ENCODE data around the gene DKK3.

The DKK3 gene

GRCh38 chr11:12023015-12023414, 14.6 kb upstream of the DKK3 start:
- no peak for TF ChIP-seq CTCF (IDR thresholded peaks at IDR 0.05; ENCODE audit: extremely low read depth, insufficient read depth, missing control alignments)
- in situ Hi-C loops (cut with MboI; ENCODE audit: low pct_unique_long_range_greater_than_20kb, low sequenced_read_pairs, unreplicated experiment) = no loop called here
- no peak for DNase-seq (ENCODE audit: low spot score)

DNA sequence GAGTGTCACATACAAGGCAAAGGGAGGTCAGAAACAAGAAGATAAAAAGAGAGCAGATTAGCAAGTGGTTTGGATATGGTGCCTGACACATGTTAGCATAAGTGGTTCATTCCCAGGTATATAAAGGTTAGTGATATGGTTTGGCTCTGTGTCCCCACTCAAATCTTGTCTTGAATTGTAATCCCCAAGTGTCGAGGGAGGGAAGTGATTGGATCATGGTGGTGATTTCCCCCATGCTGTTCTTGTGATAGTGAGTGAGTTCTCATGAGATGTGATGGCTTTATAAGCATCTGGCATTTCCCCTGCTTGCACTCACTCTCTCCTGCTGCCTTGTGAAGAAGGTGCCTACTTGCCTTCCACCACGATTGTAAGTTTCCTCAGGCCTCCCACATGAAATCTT, 12.1 kb upstream of the DKK3 start:
- in situ Hi-C loops (cut with MboI; ENCODE audit: low pct_unique_long_range_greater_than_20kb, low sequenced_read_pairs, unreplicated experiment) = no loop called here
- no peak for DNase-seq (ENCODE audit: low spot score)
- no peak for TF ChIP-seq CTCF (IDR thresholded peaks at IDR 0.05; ENCODE audit: extremely low read depth, insufficient read depth, missing control alignments)

DNA sequence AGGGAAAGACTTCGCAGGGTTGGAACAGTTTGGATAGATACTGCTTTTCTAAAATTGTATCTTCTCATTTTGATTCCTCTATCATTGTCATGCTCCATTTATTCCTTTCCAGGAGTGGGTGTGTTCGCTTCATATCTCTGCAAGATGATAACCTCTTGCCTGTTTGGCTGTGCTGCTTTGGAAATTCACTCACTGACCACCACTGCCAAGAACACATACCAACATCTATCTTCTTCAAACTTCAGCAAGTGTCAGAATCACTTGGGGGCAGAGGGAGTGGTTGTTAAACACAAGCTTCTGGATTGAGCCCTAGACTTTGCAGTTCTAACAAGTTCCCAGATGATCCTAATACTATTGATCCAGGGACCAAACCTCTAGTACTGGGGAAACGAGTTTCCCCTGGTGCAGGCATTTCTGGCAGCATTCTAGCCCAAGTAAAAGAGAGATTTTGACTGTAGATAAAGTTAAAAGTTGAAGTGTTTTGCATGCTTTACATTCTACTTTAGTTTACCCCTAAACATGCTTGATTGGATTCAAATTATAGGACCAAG, 11.5 kb upstream of the DKK3 start:
- in situ Hi-C loops (cut with MboI; ENCODE audit: low pct_unique_long_range_greater_than_20kb, low sequenced_read_pairs, unreplicated experiment) = no loop called here
- no peak for TF ChIP-seq CTCF (IDR thresholded peaks at IDR 0.05; ENCODE audit: extremely low read depth, insufficient read depth, missing control alignments)
- DNase-seq (ENCODE audit: low spot score) = no peak

GRCh38 chr11:12019337-12019736, 10.9 kb upstream of the DKK3 start:
- no peak for DNase-seq (ENCODE audit: low spot score)
- in situ Hi-C loops (cut with MboI; ENCODE audit: low pct_unique_long_range_greater_than_20kb, low sequenced_read_pairs, unreplicated experiment) = no loop called here
- no peak for TF ChIP-seq CTCF (IDR thresholded peaks at IDR 0.05; ENCODE audit: extremely low read depth, insufficient read depth, missing control alignments)

DNA sequence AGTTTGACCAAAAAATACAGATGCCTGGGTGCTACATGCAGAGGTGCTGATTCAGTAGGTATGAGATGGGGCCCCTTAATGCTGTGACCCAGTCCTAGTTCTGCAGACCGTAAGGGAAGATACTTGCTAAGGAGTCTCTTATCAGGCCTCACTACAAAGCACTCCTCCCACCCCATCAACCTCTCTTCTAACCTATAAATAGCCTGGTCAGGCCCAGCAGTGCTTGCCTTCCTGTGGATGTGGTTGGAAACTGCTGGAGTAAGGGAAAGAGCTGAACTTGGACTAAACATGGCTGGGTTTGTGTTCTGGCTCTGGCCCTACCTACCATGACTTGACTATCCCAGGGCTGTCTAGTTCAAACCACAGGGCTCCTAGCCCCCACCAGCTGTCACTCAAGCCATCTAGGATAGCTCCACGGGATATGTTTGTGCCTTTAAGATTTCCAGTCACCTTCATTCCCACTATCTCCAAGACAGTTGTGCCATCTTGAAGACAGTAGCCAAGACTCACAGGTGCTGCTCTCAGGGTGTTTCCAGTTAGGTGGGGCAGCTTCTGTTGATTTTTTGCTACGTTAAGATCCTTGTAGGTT, 9.5 kb upstream of the DKK3 start:
- no peak for TF ChIP-seq CTCF (IDR thresholded peaks at IDR 0.05; ENCODE audit: extremely low read depth, insufficient read depth, missing control alignments)
- DNase-seq (ENCODE audit: low spot score) = no peak
- in situ Hi-C loops (cut with MboI; ENCODE audit: low pct_unique_long_range_greater_than_20kb, low sequenced_read_pairs, unreplicated experiment) = no loop called here

DNA sequence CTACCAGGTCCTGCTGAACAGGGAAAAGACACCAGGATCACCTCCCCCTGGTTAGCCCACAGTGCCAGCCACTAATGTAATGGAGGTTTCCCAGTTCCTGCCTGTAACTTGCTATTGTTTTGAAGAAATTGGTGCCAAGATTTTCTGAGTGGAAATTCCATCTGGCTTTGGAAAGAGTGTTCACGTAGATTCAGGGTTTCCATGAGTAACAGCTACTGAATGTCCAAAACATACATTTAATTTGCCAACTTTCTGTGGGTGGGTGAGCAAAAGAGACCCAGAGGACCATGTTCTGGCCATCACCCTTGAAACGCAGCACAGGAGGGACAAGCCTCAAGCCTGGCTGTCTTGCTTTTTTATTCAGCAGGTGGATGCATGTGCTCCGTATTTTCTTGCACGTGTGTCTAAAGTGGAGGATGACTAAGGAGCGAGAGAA, 8.8 kb upstream of the DKK3 start:
- in situ Hi-C loops (cut with MboI; ENCODE audit: low pct_unique_long_range_greater_than_20kb, low sequenced_read_pairs, unreplicated experiment) = no loop called here
- no peak for DNase-seq (ENCODE audit: low spot score)
- TF ChIP-seq CTCF (IDR thresholded peaks at IDR 0.05; ENCODE audit: extremely low read depth, insufficient read depth, missing control alignments) = no peak

Measured in GM13977 (cell line).